HG03565 (cell line): ENCODE results near the gene SNCAIP.

Experiments used
- ATAC-seq: cut with Tn5 transposase; IDR thresholded peaks from one replicate; pipeline ENCODE4 v1.9.1; 2021; ENCODE audit warnings: mild to moderate bottlenecking, moderate library complexity; ENCODE audit not compliant: unreplicated experiment

Gene SNCAIP

DNA sequence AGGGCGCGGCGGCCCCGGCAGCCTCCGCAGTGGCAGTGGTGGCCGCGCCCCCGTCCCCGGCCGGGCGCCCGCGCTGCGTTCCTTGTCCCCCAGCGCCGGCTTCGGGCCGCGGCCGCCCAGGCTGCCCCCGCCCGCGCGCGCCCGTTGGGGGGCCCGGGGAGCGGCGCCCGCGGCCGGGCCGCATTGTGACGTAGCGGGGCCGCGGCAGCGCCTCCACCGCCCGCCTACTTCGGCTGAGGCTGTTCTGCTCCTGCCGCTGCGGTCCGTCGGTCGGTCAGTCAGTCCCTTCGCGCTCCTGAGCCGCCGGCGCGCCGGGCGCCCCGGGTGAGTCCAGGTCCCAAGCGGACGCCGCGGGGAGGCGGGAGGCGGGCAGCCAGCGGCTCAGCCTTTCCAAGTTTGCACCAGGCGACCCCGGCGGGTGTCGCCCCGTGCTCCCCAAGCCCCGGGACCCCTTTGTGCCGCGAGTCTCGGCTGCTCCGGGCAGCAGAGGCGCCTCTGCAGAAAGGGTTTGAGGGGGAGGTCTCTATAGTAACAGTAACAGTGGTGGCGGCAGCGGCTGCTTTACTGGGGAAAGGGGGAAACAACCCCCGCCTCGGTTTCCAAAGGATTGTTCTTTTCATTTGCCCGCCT is at the start of gene SNCAIP:
SNCAIP (plus strand) TSS at position 277 of the 630 bp plus-strand sequence. CDS start 78,898 bp downstream, outside the sequence.
- peak; percentile 50 for ATAC-seq

DNA sequence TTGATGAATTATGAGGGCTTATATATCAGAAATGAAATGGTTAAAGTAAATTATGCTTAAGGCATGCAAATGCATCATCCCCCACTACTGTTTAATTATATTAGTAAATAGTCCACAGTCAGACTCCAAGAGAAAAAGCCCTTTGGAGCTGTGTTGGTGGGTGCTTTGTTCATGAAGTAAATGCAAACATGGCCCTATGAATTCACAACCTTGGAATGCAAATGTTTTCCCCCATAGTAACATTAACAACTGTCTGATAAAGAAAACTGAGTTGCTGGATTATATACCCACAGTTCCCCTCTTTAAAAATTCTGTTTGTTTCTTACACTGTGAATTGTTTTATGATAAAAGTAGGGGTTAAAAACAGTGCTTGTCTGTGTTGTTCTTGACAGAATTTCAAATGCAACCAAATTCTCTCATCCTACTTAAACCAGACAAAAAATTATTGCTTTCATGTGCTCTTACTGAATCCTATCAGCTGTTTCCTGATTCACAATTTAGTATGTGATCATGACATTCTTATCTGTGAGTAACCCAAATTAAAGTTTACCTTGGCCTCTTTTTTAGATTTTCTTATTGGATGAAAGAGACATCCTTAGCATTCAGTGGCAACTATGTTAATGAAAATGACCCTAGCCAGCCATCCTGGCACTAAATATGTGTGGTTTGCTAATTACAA is 48.5 kb upstream of the SNCAIP start:
- ATAC-seq, result no peak

DNA sequence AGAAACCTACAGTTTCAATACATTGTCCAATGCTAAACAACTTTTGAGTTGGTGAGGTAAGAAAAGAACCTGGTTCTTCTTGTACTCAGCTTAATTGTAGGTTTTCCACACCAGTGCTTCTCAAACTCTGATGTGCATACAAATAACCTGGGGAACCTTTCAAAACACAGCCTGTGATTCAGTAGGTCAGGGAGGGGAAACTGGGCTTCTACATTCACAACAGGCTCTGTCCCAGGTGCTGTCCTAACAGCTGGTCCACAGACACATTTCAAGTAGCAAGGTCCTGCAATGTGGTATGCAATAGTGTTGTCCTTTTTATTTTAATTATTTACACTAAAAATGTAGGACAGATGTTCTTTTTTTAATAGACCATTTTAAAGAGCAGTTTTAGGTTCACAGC is 47.4 kb upstream of the SNCAIP start:
- ATAC-seq, result no peak

DNA sequence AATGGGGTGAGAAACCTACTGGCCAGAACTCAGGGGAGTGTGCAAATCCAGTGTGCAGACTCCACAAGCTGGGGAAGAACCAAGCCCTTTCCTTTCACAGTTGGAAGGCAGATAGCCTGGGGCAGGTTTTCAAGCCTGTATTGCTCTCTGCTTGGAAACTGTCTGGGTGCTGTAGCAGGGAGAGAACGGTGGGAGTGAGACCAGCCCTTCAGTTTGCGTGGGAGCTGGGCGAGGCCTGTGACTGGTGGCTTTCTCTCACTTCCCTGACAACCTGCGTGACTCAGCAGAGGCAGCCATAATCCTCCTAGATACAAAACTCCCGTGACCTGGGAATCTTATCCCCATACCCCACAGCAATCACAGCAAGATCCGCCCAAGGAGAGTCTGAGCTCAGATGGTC is 44.9 kb upstream of the SNCAIP start:
- no peak for ATAC-seq

DNA sequence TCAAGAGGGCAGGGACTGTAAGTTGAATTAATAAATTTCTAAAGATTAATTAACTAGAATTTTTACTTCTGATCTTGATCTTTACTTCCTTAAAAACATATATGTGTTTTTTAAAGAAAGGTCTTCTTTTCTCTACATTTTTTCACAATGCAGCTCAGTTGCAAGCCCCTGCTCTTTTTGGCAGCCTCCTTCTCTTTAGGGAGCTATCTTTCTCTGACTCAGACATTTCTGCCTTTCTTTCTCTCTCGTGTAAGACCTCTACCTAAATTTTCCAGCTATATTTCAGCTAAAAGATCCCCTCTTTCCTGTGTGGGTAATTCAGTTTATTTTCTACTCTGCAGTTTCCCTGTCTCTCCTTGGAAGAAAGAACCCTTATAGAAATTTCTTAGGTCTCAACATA is 38.3 kb upstream of the SNCAIP start:
- ATAC-seq, result no peak

DNA sequence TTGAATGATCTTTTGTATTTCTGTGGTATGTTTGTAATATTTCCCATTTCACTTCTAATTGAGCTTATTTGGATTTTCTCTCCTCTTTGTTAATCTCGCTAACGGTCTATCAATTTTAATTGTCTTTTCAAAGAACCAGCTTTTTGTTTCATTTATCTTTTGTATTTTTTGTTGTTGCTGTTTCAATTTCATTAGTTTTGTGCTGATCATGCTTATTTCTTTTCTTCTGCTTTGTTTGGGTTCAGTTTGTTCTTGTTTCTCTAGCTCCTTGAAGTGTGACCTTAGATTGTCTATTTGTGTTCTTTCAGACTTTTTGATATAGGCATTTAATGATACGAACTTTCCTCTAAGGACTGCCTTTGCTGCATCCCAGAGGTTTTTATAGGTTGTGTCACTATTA is 28.4 kb upstream of the SNCAIP start:
- ATAC-seq, result no peak

DNA sequence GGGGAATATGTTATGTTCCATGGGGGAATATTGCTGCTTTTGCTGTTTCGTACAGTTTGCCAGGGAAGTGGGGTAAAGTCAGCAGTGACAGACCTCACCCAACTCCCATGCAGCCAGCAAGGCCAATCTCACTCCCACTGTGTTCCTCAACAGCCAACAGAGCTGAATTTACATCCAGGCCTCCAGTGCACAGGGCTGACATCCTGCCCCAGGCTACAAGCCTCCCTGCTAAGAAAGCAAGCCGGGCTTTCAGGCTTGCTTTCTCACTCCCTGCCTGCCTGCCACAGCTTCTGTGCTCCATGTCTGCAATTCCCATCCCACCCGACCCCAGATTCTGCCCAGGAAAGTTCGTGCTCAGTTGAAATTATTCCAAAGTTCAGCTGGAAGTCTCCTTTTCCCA is 25.5 kb upstream of the SNCAIP start:
- ATAC-seq, result no peak

DNA sequence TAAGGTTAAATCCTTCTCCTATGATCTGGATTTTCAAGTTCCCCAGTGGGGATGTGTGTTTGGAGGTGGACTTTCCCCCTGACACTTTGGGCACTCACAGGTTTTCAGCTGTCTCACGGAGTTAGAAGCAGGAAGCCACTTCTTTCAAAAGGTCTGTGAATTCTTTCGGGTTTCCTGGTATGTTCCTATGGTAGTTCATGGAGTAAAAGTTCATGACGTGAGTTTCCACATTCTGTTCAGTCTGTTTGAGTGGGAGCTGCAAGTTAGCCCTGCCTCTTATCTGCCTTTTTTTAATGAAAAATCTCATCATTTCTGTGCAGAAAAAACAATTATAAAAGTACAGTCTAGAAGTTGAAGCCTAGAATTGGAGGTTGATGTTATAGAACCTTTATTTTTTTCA is 24.9 kb upstream of the SNCAIP start:
- no peak for ATAC-seq

DNA sequence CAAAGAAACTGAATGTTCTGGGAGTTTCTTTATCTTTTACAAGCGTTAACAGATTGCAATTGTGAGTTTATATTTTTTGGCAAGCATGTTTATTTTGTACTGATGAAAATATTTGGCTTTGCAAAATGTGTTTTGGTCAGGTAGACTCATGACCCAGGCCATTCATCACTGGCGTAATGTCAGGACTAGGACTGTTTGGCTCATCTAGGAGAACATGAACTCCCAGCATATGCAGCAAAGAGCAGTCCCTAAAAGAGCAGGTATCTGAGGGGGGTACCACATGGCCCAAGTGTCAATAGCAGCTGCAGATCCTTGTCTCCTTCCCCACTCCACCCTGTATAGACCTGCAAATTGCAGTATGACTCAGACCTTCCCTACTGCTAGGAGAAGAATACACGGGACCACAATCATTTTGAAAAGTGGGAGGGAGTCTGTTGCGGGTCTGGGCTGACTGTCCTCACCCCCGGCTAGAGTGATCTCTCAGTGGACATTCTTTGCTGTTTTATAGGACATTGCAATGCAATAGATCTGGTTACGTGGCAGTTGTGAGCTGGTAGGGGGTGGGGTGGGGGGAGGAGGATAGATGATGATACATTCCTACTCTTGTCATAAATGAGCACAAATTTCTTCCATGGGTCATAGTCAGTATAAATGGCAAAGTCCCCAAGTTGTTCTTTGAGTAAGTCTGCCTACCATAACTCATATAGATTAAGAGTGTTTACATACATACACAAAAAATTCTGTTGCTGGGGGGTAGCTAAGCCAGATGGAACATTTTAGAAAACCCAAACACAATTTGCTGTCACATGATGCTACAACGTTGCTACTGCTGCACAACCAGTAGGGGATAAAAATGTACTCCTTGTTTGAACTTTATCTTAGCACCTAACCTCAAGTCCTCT is 20.8 kb upstream of the SNCAIP start:
- no peak for ATAC-seq

DNA sequence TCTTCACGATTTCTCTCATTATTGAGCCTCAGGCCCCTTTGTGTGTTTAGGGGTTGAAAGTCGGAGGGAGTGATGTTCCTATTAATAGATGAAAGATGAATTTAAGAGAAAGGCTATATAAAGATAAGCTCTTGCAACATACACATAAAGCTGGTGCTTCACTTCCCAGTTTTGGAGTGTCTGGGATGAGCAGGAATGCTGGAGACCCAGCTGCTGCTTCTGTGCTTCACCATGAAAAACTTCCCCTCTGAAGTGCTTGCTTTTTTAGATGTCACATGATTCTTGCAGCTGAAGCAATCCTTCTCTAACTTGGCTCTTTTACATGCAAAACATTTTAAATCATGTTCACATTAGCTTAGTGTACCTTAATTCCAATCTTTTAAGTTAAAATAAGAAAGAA is 19.7 kb upstream of the SNCAIP start:
- no peak for ATAC-seq

DNA sequence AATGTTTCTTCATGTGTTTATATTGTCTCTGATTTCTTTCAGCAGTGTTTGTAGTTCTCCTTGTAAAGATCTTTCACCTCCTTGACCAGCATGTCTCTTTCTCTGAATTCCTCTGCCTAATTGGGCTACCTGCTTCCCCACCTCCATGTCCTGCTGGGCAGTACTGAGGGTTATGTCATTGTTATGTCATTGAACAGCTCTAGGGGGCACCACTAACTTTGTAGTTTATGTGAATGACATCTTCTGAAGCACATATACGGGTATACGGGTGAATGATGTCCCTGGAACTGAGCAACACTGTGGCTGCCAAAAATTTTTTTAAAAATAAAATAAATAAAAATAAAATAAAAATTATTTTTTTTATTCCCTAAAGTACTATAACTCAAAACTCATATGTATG is 16.9 kb upstream of the SNCAIP start:
- peak; percentile 32 for ATAC-seq

DNA sequence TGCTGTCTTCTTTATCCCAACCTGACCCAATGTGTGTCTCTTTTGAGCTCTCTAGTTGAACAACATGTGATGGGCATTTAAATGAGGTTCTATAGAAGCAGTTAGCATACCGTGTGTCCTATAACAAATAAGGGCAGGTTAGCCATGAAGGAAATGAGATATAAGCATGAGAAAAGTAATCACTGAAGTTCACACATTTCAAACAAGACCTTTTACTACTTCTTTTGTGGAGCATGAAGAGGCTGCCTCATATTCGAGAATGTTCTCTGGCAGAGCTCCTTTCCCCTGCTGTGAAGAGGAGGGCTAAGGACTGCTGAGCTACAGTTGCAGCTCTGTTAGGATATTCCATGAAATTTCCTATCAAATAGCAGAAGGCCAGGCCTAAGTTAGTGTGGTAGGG is 15.2 kb upstream of the SNCAIP start:
- no peak for ATAC-seq

DNA sequence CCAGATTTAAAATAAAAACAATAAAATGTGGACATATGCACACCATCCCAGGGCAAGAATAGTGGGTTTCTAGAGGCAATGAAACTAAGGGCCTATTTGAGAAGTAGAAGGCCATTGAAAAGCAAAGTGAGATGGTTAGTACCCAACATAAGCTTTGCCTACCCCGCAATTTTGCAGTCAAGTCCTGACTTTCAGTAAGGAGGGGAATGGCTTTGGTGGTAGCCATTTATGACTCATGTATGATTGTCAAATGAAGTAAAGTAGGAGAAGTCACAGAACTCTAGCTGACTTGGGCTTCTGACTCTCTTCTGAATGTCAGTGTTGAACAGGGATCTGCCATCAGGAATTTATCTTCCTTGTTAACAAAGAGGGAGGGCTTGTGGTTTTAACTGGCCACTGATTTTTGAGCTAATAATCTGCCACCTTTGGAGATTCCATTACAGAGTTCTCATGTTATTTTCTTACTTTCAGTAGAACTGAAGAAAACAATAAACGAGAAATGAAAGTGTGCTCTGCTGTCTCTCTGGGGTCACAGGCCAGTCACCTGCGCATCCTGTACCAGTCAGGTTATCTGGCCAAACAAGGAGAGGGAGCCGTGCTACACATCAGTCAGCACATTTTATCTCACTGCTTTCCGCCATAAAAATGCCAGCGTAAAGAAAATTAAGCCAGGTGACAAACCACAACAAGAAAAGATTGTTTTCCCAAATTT is 14.3 kb upstream of the SNCAIP start:
- ATAC-seq, result peak; percentile 76

DNA sequence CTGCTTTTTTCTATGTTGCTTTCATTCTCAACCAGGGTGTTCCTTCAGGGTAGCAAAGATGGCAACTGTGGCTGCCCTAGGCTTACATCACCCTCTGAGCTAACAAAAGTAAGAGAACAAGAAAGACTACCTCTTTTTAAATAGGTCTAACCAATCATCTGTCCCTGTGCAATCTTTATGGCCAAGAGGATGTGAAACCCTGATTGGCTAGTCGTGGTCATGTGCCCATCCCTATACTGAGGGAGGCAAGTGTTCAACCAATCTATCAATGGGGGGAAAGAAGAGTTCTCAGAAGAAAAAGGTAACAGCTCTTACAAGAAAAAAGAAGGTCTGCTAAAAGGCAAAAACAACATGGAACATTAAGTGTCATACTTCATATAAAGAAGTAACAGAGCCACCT is 11.7 kb upstream of the SNCAIP start:
- ATAC-seq, result peak; percentile 32

DNA sequence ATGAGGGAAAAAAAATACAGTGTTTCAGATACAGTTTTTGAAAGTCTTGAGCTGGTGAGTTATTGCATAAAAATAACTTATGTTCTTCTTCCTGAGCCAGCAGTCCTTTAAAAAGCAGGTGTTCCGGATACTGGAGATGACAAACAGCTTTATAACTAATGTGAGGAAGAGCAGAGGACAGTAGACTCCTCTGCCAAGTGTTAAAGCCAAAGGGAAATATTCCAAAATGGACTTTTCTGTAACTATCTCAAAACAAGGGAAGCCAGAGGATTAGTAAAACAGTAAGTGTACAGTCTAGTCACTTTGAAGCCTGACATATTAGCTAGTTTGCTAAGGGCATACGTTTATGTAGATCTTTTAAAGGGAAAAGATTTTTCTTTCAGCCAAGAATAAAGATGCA is 11.0 kb upstream of the SNCAIP start:
- ATAC-seq, result no peak

DNA sequence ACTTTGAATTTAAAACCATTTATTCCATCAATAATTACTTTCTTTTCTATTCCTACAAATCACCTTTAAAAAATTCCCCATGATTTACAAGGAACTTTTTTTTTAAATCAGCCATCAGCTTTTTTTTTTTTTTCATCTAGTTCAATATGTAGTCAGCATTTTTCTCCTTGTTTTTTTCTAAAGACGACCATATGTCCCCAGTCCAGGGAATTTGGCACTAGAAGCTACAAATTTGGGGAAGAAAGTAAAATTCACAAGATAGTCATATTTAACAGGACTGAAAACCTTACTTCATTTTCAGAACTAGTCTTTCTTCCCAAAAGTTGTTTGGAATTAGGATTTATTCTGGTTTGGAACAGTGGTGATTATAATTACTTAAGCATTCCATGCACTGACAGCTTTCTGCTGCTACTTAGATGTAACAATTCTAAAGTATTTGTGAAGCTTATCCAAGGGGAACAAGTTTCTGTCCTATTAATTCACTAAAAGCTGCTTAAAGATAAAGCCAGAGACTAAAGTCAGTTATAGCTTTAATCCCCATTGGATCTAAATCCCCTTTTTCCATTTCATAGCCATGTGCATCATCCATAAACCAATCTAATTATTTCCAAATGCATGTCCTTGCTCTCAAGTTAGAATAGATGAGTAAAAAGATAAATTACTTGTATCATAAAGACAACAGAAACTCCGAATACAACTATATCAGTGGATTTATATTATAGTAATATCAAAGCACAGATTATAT is 7.4 kb upstream of the SNCAIP start:
- no peak for ATAC-seq

DNA sequence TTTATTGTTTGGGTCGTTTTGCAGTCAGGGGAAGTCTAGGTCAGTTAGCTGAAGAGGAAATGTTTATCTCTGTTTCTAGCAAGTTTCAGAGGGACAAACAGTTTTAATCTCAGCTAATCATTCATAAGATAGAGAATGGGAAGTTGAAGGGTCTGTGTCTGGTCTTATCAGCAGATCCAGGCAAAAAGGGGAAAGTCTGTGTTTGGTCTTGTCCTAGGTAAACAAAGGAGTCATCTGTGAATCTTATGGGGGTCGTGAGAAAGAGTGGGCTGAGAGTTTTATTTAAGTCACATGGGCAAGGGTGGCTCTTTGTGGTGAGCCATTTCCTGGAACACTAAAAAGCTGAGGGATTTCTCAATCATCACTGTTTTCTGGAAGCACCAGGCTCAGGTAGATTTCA is 5.6 kb upstream of the SNCAIP start:
- no peak for ATAC-seq

DNA sequence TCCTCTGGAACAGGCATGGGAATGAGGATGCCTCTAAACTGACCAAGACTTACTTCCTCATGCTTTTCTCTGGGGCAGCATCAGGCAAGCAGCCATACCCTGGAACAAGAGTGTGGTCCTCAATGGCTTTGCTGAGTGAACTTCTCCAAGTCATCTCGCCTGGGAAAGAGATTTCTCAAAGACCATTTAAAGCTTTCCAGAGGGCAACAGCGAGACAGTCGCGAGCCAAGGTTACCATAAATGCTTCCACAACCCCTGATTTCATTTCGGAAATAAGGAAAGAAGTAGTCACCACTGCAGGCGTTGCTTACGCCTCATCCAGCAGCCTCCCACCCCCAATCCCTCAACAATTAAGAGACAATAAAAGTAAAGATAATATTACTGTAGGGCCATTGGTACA is 1.1 kb upstream of the SNCAIP start:
- ATAC-seq, result no peak

DNA sequence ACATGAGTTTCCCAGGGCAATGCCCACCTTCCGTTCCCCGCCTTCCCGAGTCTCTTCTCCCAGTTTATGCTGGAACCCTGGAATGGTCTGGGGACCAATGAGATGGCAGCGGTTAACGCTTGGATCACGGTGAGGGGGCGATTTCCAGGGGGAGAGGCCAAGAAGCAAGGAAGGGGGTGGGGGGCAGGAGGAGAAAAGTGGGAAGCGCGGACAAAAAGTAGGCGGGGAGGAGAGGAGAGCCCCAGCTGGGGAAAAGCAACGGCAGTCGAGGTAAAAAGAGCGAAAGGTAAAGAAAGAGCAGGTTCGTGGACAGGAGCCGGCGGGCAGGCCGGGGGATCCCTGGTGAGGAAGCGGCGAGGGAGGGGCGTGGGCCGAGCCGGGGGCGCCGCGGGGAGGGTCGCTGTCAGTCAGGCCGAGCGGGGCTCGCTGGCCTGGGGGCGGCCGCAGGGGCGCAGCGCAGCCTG is 508 bp upstream of the SNCAIP start:
- no peak for ATAC-seq

DNA sequence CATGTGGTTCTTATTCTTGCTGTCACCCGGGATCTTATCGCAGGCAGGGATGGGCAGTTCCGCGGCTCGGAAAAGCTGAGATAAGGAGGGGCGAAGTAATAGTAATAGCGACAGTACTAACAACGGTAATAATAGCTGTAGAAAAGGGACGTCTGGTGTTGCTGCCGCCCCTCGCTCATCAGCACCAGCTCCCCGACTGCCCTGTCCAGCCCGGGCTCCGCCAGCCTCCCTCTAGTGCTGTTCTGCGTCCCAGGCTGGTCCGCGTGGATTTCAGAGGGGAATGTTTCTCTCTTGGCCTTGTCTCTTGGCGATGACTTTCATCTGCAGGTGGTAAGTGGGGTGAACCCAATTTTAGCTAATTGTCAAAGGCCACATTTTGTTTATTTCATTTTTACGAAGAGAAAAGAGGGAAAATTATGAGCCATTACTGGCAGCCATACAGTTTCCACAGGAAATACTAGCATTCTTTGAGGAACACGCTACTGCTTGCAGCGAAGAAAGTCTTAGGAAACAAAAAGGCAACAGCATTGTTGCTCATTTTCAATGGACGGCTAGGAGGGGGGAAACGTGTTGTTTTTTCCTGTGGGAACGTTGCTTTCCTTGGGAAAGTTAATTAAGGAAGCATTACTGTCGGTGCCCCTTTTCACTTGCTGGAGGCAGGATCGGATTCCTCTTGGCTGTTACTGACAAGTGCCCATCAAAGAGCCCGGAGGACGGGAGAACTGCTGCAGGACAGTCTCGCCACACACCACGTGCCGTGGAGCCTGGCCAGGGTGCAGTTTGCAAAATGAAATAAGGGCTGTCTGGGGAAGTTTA is 762 bp downstream of the SNCAIP start:
- ATAC-seq, result no peak
